NCI-H1694 (cell line): ENCODE data around the gene ARRB1.
"Not testable (repeated sequence)": the region's sequence is repeated elsewhere in the genome, so short reads cannot be mapped to it uniquely, and the experiment has no call there.

ENCODE experiments used
- DNase-seq: peaks from one replicate; lab custom pipeline; 2025; lab: John Stamatoyannopoulos, UW

ARRB1 gene

GRCh38 chr11:75324189-75324588, 27.3 kb downstream of the ARRB1 start:
- DNase-seq = no peak

GRCh38 chr11:75323609-75324008, 27.9 kb downstream of the ARRB1 start:
- no peak for DNase-seq

DNA sequence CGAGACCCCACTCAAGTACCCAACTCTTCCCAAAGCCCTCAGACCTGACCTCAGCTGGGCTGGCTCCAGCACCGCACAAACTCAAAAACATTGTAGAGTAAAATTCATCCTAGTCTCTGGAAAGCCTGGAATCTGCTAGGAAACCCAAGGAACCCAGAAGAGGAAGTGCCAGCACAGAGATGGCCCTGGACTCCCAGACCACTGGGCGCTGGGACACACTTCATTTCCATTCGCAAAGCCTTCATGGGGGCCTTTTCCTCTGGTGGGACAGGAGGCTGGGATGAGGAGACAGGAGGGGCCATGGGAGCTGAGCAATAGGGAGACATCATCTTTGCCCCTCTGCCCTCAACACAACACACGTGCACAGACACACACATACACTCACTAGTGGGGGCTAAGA, 30.8 kb downstream of the ARRB1 start:
- no peak for DNase-seq

DNA sequence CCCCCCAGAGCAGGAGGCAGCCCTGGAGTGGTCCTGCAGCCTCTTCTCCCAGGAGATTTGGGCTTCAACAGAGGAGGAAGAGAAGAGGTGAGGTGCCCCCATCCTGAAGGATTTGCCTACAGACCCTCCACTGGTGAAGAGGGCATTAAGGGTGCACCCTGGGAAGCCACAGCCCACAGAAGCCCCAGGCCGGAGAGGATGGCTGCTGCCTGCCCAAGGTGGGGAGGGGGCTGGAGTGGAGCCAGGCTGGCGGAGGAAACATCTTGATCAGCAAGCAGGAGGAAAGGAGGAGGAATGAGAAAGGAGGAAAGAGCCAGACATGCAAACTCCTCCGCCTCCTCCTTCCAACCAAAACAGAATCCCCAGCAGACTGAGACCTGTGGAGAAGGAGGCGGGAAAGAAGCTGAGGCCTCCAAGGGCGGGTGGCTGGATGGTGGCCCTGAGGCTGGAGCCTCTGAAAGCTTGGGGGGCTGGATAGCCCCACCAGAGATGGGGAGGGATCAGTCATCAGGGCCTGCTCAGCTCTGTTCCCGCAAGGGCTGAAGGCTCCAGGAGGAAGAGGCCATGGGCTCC, 31.3 kb downstream of the ARRB1 start:
- DNase-seq = no peak

DNA sequence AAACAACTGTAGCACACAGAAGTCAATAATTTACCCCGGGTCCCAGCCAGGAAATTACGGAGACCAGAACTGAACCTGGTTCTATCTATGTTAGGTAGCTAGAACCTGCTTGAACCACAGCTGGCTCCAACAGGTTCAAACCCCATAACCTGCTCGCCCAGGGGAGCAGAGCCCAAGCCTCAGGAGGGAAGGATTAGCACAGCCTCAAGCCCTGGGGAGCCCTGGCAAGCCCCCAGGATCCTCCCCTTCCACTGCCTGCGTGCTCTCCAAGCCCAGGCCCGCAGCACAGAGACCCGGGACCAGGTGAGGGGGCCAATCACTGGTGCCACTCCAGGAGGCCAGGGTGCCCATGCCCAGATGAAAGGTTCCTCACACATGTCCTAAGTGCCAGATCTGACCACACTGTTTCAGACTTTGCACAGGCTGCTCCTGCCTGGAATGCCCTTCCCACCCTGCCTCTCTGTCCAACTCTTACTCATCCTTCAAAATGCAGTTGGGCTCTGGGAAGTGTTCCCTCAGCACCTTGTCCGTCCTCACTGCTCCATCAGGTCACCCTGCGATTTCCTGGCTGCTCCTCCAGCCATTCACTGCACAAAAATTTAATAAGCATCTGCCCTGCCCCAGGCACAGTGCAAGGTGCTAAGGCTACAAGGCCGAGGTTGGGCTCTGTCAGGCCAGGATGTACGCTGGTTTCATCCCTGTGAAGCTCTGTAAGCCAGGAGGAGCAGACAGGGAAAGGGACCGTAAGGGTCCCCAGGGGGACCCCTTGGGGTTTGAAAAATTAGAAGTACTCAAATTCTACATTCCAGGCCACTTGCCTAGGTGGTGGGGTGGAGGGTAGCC, 32.2 kb downstream of the ARRB1 start:
- DNase-seq = no peak

GRCh38 chr11:75317446-75318122, 33.9 kb downstream of the ARRB1 start:
- no peak for DNase-seq

DNA sequence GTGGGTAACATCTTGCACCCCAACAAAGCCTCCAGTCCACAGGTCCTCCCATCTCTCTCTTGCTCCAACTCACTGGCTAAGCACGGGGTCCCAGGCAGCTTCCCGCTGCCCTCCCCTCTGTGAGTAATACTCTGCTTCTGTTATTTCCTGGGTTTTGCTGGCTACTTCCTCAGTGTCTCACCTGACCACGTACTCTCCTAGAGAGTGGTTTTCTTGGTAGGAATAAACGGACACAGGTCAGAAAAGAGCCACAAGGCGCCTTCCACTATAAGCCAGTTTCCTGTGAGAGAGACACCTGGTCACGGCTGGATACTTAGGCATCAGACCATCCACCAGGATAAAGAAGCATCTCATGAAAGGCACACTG, 36.0 kb downstream of the ARRB1 start:
- no peak for DNase-seq

DNA sequence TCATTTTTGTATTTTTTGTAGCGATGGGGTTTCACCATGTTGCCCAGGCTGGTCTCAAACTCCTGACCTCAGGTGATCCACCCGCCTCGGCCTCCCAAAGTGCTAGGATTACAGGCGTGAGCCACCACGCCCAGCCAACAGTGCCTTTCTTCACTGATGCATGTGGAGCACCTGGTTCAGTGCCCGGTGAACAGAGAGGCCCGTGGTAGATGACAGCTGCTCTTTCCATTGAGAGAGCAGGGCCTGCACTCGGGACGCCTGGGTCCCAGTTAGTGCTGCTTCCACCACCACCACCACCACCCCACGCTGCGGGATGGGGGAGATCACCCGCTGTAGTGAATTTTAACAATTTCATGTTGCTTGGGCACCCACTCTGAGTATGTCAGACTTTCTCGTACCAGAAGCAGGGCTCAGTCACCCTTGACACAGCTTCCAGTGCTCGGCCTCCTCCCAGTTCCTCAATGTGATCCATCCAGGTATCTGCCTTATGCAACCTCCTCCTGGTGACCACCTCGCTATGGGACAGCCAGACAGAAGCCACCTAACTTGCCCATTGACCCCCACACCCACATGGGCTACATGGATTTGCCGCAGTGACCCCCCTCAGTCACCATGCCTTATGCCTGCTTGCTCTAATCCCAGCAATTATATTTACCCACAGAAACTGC, 36.6 kb downstream of the ARRB1 start:
- no peak for DNase-seq

DNA sequence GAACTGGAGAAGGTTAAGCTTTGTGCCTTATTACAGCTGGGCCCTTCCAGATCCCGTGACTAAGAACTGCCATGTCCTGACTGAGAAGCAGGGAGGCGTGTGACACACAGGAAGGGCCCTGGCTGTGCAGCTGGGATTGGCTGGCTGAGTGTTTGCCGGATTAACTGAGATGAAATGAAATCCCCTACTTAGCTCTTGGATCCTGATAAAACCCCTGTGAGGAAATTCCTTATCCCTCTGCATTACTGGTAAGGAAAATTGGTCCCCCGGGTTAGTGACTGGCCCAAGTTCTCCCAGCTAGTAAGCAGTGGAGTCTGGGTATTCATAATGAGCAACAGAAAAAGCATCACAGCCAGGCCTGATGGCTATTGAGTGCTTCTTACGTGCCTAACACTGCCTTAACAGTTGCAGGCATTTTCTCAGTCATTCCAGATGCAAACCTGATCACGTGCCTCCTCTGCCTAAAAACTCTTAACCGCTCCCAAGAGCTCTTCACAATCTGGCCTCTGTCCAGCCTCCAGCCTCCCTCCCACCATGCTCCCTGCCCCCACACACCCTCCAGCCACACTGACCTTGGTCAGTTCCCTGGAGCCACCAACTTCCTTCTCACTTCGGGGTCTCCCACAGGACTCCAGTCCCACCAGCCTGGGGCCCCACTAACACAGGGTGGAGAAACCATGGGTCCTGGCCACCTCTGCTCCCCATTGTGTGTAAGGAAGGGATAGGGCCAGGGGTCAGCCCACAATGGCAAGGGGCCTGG, 37.8 kb downstream of the ARRB1 start:
- DNase-seq = no peak

DNA sequence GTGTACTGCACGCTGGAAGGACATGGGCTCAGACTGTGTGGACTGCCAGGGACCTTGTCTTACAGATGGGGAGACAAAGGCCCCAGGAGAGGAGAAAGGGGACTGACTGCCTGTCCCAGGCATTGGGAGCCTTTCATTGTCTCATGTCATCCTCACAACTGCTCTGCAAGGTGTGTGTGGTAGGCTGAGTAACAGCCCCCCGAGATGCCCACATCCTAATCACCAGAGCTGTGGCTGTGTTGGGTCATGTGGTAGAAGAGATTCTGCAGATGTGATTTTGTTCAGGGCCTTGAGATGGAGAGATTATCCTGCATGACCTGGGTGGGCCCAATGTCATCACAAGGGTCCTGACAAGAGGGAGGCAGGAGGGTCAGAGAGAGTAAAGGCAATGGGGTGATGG, 39.1 kb downstream of the ARRB1 start:
- DNase-seq = no peak

GRCh38 chr11:75311858-75312288, 39.6 kb downstream of the ARRB1 start:
- no peak for DNase-seq

GRCh38 chr11:75308986-75309385, 42.5 kb downstream of the ARRB1 start:
- no peak for DNase-seq

DNA sequence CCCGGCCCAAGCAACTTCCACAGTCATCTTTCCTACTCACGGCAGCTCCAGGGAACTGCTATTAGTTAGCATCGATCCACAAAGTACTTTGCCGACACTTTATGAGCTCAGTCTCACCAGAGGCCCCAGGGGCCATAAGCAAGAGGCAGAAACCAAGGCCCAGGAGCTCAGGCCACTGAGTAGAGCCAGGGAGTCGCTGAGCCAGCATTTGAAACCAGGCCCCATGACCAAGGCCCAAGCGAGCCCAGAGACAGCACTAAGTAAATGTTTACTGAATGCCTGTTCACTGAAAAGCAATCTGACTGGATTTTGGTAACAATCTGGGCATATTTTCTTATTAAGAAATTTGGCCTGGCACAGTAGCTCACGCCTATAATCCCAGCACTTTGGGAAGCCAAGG, 43.3 kb downstream of the ARRB1 start:
- DNase-seq = no peak

DNA sequence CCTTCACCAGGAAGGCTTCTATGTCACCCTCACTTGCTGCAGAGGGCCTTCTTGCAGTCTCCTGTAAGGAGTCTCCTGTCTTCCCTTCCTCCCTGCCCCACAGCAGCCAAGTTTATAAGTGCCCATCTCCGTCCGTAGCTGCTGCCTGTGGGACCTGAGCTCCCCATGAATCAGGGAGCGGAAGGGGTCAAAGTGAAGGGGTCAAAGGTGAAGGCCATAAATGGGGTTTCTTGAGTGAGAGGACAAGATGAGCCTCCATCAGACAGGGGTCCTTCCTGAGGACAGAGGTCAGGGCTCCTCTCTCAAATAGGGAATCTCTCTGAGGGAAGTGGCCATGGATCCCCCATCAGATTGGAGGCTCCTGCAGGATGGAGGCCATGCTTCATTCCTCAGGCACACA, 44.4 kb downstream of the ARRB1 start:
- no peak for DNase-seq

DNA sequence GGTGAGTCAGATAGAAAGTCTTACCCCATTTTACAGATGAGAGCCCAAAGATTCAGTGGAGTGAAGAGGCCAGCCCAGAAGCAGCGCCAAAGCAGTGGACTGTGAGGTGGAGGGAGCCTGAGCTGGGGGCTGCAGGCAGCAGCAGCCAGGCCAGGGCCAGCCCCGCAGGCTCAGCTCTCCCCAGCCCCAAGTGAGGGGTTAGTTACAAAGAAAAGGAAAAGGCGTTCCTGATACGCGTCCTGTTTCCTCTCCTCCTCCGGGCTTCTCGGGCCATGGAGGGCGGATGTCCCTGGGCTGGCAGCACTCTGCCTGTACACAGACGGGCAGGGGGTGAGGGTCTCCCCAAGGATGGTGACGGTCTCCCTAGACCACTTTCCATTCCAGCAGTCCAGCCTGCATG, 44.9 kb downstream of the ARRB1 start:
- DNase-seq = no peak

DNA sequence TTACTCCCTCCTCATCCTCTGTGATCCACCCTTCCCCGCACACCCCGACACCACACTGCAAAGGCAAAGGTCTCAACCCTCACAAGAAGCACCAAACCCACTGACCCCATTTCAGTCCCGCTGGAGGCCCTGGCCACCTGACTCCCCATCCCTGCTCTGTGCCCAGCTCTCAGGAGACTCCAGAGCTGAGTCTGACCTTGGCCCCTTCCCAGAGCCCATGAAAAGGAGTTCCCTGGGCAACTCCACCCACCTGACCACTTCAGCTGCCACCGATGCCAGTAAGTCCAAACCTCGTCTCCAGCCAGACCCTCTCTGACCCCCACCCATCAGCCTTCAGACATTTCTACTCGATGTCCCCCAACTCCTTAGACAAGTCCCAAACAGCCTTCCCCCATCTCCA, 45.5 kb downstream of the ARRB1 start:
- DNase-seq = no peak

DNA sequence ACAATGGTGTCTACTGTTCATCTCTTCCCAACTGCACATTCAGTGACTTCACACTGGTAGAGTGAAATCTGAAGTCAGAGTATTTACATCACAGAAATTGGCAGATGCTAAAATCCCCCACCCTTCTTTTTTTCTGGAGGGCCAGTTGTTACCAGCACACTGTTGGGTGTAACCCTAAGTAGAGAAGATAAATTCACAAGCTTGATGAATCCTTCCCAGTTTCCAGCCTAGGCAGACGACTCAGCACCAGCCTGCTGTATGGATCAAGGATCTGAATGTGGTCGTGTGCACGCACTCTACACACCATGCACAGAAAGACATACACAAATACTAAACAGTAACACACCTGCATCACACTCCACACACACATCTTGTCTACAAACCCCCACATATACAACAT, 46.0 kb downstream of the ARRB1 start:
- no peak for DNase-seq

GRCh38 chr11:75304941-75305340, 46.5 kb downstream of the ARRB1 start:
- DNase-seq = not testable (repeated sequence)

GRCh38 chr11:75303544-75304224, 47.8 kb downstream of the ARRB1 start:
- DNase-seq = peak; percentile 89

GRCh38 chr11:75302371-75302770, 49.1 kb downstream of the ARRB1 start:
- DNase-seq = no peak

- DNase-seq = no peak
These were observed 49.7 kb downstream of the ARRB1 start for GRCh38 chr11:75301601-75302345.
